Measurements from ENCODE around the gene APCDD1. TPM values are rescaled to one million over a fixed set of nuclear protein-coding genes. Genes with fewer than 3 reads are reported as not detected.

The APCDD1 gene
- total RNA-seq, 2 experiments from 2014 or later, result not detected

- Mint-ChIP-seq H3K36me3 (ENCODE audit: low read depth) (no peaks in the 10 kb centered on the region), H3K9me3 (no peaks in the 10 kb centered on the region), H3K27ac (no peak overlapping the region), H3K4me3 (no peak overlapping the region), H3K27me3 (no peaks in the 10 kb centered on the region), H3K4me1 (no peaks in the 10 kb centered on the region)
- CTCF ChIA-PET, result no interaction called here
- DNase-seq, result no peak
- POLR2A ChIA-PET, result no interaction called here
Observed at GRCh38 chr18:10419420-10420103, 34.9 kb upstream of the APCDD1 start.

- DNase-seq, result no peak
- ChIA-PET CTCF (no interaction called here), POLR2A (no interaction called here)
- Mint-ChIP-seq H3K27me3 (no peaks in the 10 kb centered on the region), H3K27ac (no peak overlapping the region), H3K4me1 (no peaks in the 10 kb centered on the region), H3K4me3 (no peak overlapping the region), H3K9me3 (no peaks in the 10 kb centered on the region), H3K36me3 (ENCODE audit: low read depth) (no peaks in the 10 kb centered on the region)
Observed at GRCh38 chr18:10420561-10421352, 33.7 kb upstream of the APCDD1 start.

GRCh38 chr18:10421859-10422258, 32.6 kb upstream of the APCDD1 start:
- no peak for DNase-seq
- Mint-ChIP-seq H3K27ac (no peak overlapping the region), H3K4me1 (no peaks in the 10 kb centered on the region), H3K36me3 (ENCODE audit: low read depth) (no peaks in the 10 kb centered on the region), H3K27me3 (no peaks in the 10 kb centered on the region), H3K4me3 (no peak overlapping the region), H3K9me3 (no peaks in the 10 kb centered on the region)
- CTCF ChIA-PET, result no interaction called here
- POLR2A ChIA-PET, result no interaction called here

GRCh38 chr18:10422731-10423130, 31.7 kb upstream of the APCDD1 start:
- ChIA-PET CTCF (no interaction called here), POLR2A (no interaction called here)
- no peak for DNase-seq
- Mint-ChIP-seq H3K9me3 (no peaks in the 10 kb centered on the region), H3K36me3 (ENCODE audit: low read depth) (no peaks in the 10 kb centered on the region), H3K4me1 (no peaks in the 10 kb centered on the region), H3K4me3 (no peak overlapping the region), H3K27ac (no peak overlapping the region), H3K27me3 (no peaks in the 10 kb centered on the region)

GRCh38 chr18:10424585-10425307, 29.7 kb upstream of the APCDD1 start:
- no peaks in the 10 kb centered on the region for H3K27me3 Mint-ChIP-seq
- no peak overlapping the region for H3K4me3 Mint-ChIP-seq
- ChIA-PET POLR2A (no interaction called here), CTCF (interaction anchor here (0.6 kb wide), 1 partner anchor 11 kb away, joined by 3 read pairs; no protein-coding TSS in a partner anchor)
- no peak for DNase-seq
- no peaks in the 10 kb centered on the region for H3K4me1 Mint-ChIP-seq
- no peaks in the 10 kb centered on the region for H3K36me3 Mint-ChIP-seq (ENCODE audit: low read depth)
- H3K9me3 Mint-ChIP-seq, result no peaks in the 10 kb centered on the region
- no peak overlapping the region for H3K27ac Mint-ChIP-seq

GRCh38 chr18:10430677-10431076, 23.8 kb upstream of the APCDD1 start:
- no peaks in the 10 kb centered on the region for H3K27me3 Mint-ChIP-seq
- CTCF ChIA-PET, result no interaction called here
- no peaks in the 10 kb centered on the region for H3K36me3 Mint-ChIP-seq (ENCODE audit: low read depth)
- DNase-seq, result no peak
- POLR2A ChIA-PET, result no interaction called here
- H3K4me1 Mint-ChIP-seq, result no peaks in the 10 kb centered on the region
- H3K9me3 Mint-ChIP-seq, result no peaks in the 10 kb centered on the region
- no peak overlapping the region for H3K27ac Mint-ChIP-seq
- H3K4me3 Mint-ChIP-seq, result no peak overlapping the region

GRCh38 chr18:10431680-10432079, 22.8 kb upstream of the APCDD1 start:
- ChIA-PET CTCF (no interaction called here), POLR2A (no interaction called here)
- Mint-ChIP-seq H3K27me3 (peaks cover 2% of the 10 kb centered on the region), H3K27ac (no peak overlapping the region), H3K9me3 (no peaks in the 10 kb centered on the region), H3K4me3 (no peak overlapping the region), H3K4me1 (no peaks in the 10 kb centered on the region), H3K36me3 (ENCODE audit: low read depth) (no peaks in the 10 kb centered on the region)
- DNase-seq, result no peak

GRCh38 chr18:10432781-10433180, 21.7 kb upstream of the APCDD1 start:
- H3K27me3 Mint-ChIP-seq, result peaks cover 4% of the 10 kb centered on the region
- POLR2A ChIA-PET, result no interaction called here
- no peak overlapping the region for H3K4me3 Mint-ChIP-seq
- H3K36me3 Mint-ChIP-seq (ENCODE audit: low read depth), result no peaks in the 10 kb centered on the region
- DNase-seq, result no peak
- no peak overlapping the region for H3K27ac Mint-ChIP-seq
- no peaks in the 10 kb centered on the region for H3K9me3 Mint-ChIP-seq
- CTCF ChIA-PET, result no interaction called here
- no peaks in the 10 kb centered on the region for H3K4me1 Mint-ChIP-seq

- POLR2A ChIA-PET, result no interaction called here
- DNase-seq, result no peak
- H3K27ac Mint-ChIP-seq, result no peak overlapping the region
- H3K4me3 Mint-ChIP-seq, result no peak overlapping the region
- peaks cover 4% of the 10 kb centered on the region for H3K27me3 Mint-ChIP-seq
- H3K36me3 Mint-ChIP-seq (ENCODE audit: low read depth), result no peaks in the 10 kb centered on the region
- no peaks in the 10 kb centered on the region for H3K4me1 Mint-ChIP-seq
- no peaks in the 10 kb centered on the region for H3K9me3 Mint-ChIP-seq
- CTCF ChIA-PET, result no interaction called here
Observed at GRCh38 chr18:10436160-10436559, 18.3 kb upstream of the APCDD1 start.

- no peaks in the 10 kb centered on the region for H3K36me3 Mint-ChIP-seq (ENCODE audit: low read depth)
- H3K4me1 Mint-ChIP-seq, result no peaks in the 10 kb centered on the region
- POLR2A ChIA-PET, result no interaction called here
- H3K9me3 Mint-ChIP-seq, result no peaks in the 10 kb centered on the region
- no peak for DNase-seq
- no peak overlapping the region for H3K4me3 Mint-ChIP-seq
- H3K27me3 Mint-ChIP-seq, result peaks cover 5% of the 10 kb centered on the region
- CTCF ChIA-PET, result no interaction called here
- no peak overlapping the region for H3K27ac Mint-ChIP-seq
Observed at GRCh38 chr18:10437837-10438236, 16.6 kb upstream of the APCDD1 start.

GRCh38 chr18:10439898-10440297, 14.5 kb upstream of the APCDD1 start:
- CTCF ChIA-PET, result no interaction called here
- Mint-ChIP-seq H3K9me3 (no peaks in the 10 kb centered on the region), H3K27me3 (peaks cover 14% of the 10 kb centered on the region), H3K4me1 (no peaks in the 10 kb centered on the region), H3K4me3 (no peak overlapping the region), H3K27ac (no peak overlapping the region), H3K36me3 (ENCODE audit: low read depth) (no peaks in the 10 kb centered on the region)
- POLR2A ChIA-PET, result no interaction called here
- no peak for DNase-seq

- ChIA-PET POLR2A (no interaction called here), CTCF (no interaction called here)
- no peaks in the 10 kb centered on the region for H3K9me3 Mint-ChIP-seq
- no peak overlapping the region for H3K4me3 Mint-ChIP-seq
- H3K36me3 Mint-ChIP-seq (ENCODE audit: low read depth), result no peaks in the 10 kb centered on the region
- H3K4me1 Mint-ChIP-seq, result no peaks in the 10 kb centered on the region
- H3K27me3 Mint-ChIP-seq, result peaks cover 15% of the 10 kb centered on the region
- no peak overlapping the region for H3K27ac Mint-ChIP-seq
- no peak for DNase-seq
Observed at GRCh38 chr18:10440884-10441283, 13.6 kb upstream of the APCDD1 start.

GRCh38 chr18:10441472-10441871, 13.0 kb upstream of the APCDD1 start:
- H3K4me1 Mint-ChIP-seq, result no peaks in the 10 kb centered on the region
- ChIA-PET CTCF (no interaction called here), POLR2A (no interaction called here)
- no peak for DNase-seq
- H3K36me3 Mint-ChIP-seq (ENCODE audit: low read depth), result no peaks in the 10 kb centered on the region
- H3K9me3 Mint-ChIP-seq, result no peaks in the 10 kb centered on the region
- H3K27ac Mint-ChIP-seq, result no peak overlapping the region
- H3K4me3 Mint-ChIP-seq, result no peak overlapping the region
- H3K27me3 Mint-ChIP-seq, result peaks cover 14% of the 10 kb centered on the region

GRCh38 chr18:10442551-10442971, 11.9 kb upstream of the APCDD1 start:
- Mint-ChIP-seq H3K4me3 (no peak overlapping the region), H3K36me3 (ENCODE audit: low read depth) (no peaks in the 10 kb centered on the region), H3K27me3 (peaks cover 12% of the 10 kb centered on the region), H3K27ac (no peak overlapping the region), H3K9me3 (no peaks in the 10 kb centered on the region), H3K4me1 (no peaks in the 10 kb centered on the region)
- ChIA-PET CTCF (no interaction called here), POLR2A (no interaction called here)
- no peak for DNase-seq

Measured in activated CD4-positive, alpha-beta memory T cell treated with anti-CD3 and anti-CD28 coated beads, Interleukin-2, amount 10 ng/mL, durations not matched to agents 7 days and 5 days (primary cell).